NCI-H526 (cell line): Measurements from ENCODE around the gene NFIX.

Source experiments
- DNase-seq, 2 experiments: peaks; one replicate each; lab custom pipeline; 2025; lab: John Stamatoyannopoulos, UW

Gene NFIX

DNA sequence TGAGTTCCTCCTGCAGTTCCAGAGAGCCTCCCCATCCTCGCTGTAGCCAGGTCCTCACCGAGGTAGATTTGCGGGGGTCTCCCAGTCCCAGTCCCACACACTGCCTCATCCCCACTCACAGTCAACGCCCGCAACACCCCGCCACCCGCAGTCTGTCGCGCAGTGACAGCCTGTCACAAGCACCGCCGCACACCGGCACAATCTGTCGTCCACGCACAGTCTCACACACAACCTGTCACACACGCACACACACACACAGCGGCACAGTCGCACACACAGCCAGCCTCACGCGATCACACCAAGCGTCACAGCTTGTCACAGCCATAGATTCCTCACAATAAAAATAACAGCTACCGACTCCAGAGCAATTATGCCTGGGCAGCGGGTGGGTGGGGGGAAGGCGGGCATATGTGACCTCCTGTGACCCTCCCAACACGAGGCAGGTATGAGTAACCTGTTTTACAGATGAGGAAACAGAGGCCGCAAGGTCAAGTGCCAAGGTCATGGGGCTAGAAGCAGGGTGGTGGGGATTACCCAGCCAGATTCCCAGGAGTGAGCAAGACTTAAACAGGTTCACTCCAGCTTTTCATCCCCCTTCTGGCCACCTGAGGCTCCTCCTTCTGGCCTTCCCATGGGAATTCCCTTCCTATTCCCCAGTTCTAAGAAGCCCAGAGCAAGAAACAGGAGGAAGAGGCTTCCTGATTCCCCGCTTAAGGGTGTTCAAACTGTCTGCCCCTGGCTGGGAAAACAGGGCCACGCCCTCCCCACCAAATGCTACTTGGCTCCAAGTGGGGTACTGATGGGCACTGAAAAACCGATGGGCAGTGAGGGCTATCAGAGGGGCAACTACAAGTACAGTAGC lies 13.9 kb downstream of the NFIX start:
- DNase-seq, result no peak

DNA sequence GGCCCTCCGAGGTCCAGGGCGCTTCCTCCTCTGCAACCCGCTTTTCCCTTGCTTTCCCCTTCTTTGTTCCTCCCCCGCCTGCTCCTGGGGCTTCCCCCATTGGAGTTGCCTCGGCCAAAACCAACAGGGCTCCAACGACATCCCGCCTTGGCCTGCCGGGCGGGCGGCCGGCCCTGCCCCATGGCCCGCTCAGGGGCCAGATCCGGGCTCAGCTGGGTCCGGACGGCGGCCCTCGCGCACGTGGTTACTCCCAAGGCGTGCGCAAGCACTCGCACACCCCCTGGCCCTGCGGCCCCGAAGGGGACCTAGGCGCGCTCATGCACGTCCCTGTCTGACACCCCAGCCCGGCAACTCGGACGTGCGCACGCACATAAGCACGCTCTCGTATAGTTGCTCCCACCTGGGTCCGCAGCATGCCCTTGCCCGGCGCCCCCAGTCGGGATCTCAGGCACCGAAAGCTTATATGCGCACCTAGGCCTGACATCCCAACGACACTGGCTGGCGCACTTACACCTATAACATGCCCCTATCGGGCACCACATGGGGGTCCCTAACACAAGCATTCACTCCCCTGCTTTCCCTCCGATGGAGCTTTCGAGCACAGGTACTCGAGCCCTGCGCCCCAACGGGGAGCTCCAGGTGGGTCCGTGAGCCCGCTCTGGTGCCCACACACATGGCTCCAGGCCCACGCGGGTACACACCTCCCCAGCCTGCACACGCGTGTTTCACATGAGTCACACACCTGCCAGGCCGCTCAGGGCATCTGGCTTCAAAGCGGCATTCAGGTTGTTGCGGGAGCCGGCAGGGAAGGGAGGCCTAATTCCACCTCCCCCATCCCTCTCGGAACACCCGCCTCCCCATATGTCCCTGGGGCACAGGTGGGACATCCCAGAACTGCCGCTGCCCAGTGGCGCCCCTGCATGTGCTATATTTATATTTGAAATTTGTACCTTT lies 15.0 kb downstream of the NFIX start:
- no peak for DNase-seq

DNA sequence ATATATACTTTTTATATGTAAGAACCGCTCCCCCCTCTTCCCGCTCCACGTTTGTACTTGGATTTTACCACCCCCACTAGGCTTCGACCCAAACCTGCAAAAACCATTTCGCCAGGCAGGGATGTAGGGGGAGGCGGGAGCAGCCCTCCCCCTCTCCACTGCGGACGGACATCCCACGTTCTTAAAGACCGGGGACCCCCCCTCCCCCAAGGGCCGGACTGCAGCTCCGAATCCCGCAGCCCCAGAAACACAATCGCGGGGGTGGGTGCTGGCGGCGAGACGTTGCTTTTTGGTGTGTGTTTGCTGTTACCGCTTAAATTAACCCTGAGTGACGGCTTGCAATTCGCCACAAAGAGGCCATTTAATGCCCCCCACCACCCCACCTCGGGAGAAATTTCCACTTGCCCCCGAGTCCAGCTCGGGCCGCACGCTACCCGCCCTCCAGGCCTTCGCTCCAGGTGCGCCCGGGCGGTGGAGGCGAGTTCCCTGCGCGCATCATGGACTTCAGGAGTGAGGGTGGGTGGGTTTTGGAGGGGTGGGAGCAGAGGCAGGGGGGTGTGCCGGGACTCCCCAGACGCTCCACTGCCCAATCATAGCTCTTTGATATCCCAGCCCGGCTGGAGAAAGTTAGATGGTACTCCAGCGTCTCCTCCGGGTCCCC lies 15.8 kb downstream of the NFIX start:
- no peak for DNase-seq

DNA sequence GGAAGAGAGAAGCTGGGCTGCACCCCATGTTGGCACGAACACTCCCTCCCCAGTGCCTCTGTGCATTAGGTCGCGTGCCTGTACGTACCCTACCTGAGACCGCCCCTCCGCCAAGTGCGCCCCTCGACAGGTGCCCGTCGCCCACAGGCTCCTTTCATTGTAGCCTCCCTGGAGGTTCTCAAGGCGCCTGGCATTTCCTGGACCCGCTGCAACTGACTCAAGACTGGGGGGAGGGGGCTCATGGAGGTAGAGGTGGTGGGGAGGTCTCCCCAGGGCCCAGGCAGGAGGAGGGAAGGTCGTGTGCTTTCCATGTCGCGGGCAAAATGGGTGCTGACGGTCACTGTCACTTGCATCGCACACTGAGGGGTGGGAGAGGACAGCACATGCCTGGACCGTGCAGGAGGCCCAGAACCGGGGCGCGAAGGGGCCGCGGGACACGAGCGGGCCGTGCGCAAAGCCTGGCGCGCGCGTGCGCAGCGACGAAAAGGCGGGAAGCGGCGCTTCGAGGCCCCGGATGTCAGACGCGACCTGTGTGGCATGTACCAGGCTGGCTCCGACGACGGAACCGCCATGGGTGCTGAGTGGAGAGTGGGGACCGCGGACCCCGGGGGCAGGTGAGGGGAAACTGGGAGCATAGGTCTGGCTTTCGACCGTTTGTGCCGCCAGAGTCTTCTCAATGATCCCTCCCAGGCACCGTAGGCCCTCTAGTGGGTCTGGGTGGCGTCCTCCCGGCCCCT lies 16.5 kb downstream of the NFIX start:
- DNase-seq, result no peak

DNA sequence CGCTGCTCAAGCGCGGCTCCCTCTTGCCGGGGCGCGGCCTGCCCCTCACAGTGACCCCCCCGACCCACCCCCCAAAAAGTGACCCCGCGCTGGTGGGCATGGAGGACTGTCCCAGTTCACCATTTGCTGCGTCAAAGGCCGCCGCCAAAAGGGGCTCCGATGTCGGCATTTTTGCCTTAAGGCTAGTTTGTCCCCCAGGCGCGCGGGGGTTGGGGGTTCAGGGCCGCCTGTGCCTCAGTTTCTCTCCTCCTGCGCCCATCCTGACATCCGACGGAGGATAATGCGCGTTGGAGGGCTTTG lies 17.1 kb downstream of the NFIX start:
- no peak for DNase-seq

DNA sequence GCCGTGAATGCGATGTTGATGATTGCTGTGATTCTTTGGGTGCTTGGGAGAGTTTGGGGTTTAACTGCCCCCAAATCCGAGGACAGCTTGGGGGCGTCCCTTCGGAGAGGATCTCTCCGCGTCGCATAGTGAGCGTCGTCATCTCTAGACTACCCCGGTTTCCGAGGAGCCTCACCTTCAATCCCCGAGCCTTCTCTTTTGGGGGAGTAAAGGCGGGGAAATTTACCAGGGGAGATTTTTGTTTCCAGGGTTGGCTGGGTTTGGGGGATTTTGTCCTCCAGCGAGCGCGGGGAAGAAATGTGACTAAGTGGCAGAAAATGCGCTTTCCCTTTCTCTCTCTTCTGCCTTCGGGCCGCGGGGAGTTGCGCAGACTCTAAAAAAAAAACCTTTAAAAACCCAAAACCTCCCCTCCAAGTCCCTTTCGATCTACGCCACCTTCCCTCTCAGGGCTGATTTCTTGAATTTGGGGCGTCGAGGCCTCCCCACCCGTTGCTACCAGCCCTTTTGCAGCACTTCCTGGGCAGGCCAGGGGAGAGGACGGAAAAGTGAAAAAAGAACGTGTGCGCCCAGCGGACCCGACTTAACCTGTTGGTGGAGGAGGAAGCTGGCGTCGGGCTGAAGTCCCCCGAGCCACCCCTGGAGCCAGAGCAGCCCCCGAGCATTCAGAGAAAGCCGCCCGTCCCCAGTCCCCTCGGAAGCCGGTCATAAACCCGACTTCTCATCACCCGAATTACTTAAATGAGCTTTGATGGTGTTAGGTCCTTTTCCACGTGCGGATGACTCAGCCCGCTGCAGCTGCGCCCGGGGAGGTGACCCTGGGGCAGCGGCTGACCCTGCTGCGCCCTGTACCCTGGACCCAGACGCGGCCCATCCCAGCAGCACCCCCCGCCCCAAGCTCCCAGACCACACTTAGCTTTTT lies 17.7 kb downstream of the NFIX start:
- no peak for DNase-seq

DNA sequence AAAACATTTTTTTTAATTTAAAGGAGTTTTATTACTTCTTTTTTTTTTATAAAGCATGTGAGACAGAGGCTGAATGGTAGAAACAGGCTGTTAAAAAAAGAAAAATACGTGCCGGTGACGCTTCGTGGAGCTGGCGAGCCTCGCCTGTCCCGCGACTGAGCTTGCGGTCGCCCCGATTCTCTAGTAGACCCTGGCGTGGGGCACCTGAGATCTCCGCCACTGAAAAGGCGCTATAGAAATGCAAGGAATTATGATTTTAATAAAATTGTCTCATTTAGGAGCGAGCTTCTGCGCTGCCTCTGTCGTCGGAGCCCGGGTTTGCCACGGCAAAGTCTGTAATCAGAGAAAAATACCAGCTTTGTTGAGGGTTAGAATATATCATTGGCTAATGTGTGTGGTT lies 18.4 kb downstream of the NFIX start:
- DNase-seq, result no peak

DNA sequence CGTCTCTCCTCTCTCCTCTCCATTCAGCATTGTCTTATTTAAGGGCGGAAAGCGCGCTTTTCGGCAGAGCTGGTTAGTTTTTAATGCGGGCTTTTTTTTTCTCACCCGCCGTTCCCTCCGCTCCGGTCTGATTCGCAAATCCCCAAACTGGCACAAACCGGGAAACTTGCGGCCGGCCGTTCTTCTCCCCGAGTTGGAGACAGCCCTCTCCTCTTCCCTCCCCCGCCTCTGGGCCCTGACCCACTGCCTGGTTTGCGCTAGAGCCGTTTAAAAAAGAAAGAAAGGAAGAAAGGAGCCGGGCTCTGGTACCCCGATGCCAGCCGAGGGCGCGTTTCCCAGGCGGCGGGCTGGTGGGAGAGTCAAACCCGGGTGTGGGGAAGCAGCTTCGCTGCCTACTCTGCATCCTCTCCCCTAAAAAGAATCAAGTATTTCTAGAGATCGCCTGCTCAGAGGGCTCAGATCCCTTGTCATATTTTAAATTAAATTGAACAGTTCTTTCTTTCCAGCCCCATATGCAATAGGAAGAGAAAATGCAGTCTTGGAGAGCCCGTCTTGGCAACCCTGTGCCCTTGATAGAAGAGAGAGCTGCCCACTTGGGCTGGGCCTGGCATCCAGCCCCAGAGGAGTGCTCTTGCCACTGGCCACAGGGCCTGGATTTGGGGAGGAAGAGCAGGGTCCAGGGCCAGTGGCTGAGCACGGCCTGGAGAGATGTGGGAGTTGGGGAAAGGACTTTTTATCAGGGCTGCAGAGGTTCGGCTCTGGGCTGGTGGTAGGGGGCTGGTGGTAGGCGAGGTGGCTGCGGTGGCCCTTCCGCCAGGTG lies 19.0 kb downstream of the NFIX start:
- DNase-seq, result no peak

DNA sequence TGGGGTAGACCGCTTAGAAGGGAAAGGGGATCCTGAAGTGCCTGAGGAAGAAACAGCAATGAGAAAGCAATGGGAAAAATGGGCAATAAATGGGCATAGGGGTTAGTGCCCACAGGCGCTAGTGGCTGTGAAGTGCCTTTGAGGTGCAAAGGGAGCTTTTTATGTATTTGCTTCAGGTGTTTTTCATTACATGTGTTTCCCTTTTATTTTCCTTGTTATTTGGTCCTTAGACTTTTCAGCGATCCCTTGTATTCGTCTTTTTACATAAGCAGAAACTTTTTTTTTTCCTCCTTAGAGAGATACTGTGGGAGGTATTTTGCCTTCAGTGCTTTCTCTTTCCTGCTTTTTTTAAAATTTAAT lies 19.6 kb downstream of the NFIX start:
- DNase-seq, result no peak

DNA sequence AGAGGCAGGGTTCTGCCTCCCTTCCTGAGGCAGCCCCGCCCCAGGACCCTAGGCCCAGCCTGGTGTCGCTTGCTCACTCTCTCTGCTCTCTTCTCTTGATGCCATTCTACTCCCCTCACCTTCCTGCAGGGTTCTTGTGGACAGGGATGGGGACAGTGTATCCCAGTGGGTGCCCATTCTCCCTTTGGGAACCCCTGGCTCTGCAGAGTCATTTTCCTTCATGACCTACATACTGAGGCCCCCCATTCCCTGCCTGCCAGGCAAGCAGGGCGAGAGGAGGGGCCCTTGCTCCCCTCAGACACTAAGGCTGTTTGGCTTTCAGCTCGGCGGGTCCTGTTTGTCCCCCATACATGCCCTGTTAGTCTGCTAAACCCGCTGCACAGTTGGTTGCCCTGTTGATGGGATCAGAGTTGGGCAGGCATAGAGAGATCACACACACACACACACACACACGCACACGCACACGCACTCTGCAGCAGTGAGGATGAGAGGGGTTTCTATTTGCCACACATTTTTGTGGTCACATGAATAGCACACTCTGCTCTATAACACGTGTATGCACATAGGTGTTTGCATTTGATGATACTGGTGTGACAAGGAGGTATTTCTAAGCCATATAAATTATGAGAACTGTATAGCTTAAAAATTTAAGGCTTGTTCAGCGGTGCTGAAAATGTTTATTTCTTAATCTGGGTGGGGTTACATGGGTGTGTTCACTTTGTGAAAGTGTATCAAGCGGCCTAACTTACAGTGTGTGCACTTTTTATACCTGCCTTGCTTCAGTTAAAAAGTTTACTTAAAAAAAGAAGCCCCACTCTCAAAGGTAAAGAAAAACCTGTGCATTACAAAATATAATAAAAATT lies 20.3 kb downstream of the NFIX start:
- DNase-seq, result peak in 1 of 2 experiments; percentile 38

DNA sequence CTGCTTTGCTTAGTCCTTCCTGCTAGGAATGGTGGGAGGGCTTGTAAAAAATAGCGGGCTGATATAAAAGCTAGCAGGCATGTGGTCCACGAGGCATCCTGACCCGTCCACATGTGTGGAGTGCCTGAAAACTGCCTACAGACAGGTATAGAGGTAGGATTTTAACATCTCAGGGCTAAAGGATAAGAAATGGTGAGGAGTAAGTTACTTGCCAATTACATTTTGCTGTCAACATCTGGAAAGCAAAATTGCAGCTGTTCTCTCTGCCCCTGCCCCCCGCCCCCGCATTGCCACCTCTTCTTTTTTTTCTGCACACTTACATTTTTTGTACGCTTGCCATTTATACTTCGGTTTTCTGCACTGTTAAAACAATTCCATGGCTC lies 21.0 kb downstream of the NFIX start:
- no peak for DNase-seq

DNA sequence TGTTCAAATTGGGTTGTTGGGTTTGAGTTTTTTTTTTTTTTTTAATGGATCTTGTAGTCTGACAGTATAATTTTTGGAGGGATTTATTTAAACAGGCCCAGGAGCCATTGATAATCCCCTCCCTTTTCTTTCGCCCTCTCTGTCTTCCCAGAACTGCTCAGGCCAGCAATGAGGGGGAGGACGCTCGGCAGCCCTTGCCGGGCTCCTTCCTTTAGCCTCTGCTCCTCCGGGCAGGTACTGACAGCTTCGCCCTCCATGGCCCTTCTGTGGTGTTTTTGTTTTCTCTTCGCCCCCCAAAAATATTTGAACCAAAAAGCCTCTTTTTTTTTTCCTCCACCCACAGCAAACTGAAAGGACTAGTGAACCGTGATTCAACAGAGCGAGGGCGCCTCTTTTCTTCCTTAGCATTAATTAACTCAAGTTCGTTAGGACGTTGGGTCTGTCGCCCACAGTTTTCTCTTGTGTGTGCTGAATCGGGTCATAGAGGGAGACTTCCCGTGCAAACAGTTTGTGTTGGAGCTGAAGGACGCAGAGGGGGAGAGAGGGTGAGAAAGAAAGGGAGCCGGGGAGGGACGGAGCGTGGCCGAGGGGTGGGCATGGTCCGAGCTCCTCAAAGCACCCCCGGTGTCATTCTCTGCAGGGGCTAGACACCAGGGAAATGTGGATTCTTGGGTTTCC lies 21.5 kb downstream of the NFIX start:
- DNase-seq, result no peak

DNA sequence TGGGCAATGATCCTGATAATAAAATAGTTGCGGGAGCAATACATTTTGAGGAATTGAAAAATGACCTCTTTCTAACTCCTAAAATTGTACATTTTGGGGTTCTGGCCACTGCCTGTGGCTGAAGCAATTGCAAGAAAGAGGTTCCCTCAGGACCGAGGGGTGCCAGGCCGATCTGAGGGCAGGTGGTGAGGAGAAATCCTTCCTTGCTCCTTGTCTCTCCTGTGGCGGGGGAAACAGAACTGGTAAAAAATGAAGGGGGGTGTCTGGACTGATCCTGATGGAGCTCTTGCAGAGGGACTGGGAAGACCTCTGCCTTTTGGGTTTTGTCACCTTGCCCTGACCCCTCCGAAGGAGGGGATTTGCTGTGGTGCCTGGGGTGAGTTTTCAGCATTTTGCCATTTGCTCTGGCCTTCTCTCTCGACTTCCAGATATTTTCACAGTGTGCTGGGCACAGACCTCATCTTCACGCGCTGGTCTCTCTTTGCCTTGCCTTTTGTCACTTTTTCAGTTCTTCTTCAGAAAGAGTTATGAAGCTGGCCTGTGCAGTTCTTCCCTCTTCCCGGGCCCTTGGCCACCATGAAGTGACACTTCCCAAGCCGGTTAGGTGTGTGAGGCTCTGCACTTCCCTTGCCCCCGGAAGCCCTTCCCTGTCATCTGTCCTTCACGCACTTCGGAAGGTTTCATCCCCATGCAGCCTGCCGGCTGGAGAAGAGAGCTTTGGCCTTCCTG lies 22.2 kb downstream of the NFIX start:
- no peak for DNase-seq

DNA sequence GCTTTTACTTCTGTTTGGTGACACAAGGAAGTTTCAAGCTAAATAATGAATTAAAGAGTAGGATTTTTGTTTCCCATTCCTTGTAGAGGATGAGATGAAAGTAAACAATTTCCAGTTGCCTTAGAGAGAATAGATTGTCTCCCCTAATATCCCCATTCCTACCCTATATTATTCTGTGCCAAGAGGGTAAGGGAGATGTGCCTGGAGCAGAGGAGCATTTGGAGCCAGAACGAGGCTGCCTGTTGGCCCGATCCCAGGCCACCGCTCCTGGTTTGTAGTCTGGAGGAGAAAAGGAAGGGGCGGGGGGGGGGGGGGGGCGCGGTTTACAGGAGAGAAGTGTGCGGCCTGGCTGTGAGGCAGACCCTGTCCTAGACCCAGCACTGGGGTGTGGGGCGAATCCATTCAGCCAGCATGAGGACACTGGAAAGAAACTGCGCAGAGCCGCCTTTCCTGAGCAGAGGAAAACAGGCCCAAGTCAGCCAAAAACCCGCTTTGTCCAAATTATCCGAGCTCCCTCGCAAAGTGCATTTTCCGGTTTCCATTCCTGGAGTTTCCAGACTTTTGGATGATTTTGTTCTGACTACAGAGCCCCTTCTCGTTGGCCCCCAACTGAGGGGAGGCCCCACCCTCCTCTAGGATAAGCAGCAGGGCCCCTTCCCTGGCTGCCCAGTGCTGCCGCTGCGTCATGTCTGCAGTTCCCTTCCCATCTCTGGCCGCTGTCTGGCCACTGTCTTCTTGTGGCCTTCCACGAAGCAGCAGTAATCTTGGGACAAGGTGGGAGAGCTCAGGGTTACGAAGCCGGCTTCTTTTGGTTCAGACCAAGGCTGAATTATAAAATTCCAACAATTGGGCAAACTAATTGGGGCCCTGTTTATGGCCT lies 23.0 kb downstream of the NFIX start:
- no peak for DNase-seq

DNA sequence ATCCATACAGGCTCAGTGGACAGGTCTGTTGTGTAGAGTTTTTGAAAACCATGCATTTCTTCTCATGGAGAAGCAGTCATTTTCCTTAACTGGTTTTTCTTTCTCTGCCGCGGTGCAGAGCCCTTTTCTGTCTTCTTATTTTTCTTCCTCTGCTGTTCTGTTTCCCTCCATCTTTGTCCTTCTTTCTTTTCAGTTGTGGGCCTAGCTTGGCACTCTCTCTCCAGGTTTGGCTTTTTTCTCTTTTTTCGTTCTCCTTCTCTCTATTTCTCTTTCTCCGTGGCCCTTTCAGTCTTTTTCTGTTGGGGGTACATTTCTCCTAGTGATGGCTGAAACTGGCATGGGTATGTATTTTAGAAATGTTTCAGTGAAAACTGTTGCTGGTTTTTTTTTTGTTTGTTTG lies 24.1 kb downstream of the NFIX start:
- DNase-seq, result no peak

DNA sequence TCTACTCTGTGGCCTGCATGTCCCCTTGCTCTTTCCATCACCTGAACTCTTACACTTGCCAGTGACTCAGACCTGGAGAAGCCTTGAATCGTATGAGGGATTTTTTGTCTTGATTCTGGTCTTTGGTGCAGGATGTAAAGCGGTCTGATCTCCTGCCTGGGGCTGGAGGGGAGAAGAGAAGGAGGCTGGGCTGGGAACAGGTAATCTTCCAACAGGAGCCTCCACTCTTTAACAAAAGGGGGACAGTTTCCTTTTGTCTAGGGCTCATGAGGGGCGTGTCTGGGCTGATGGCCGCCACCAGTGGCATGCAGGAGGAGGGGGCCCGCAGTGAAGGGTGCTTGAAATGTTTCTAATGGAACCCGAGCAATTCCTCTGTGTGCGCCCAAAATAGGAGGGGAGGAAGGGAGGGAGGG lies 24.7 kb downstream of the NFIX start:
- DNase-seq, result no peak
